ENCODE results near the gene ARRDC3. TPM values are rescaled to one million over a fixed set of nuclear protein-coding genes. Genes with fewer than 3 reads are reported as not detected.

Gene ARRDC3
- total RNA-seq, 1 experiment from 2014 or later = 2.8 TPM

DNA sequence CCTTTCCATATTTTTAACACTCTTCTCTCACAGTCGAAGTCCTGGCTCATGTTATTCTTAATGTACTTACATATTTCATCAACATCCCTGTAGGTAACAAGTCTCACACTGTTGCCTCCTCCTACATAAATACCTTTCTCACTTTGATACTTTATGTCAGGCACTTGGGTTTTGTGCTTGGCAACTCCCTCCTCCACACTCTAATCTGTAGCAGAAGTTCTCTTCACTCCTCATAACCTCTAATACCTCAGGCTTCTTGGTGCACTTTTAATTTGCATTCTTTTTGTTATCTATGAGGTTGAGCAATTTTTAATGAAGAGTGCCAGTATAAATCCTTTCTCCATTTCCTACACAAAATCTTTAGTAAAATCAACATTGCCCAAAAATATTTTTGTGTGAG is 24.1 kb upstream of the ARRDC3 start:
- H2BK12ac ChIP-seq (ENCODE audit: insufficient read length, low read depth, low read length) = no peak overlapping the region
- no peak overlapping the region for H3K4me3 Mint-ChIP-seq

More for the DNA sequence above, 24.1 kb upstream of the ARRDC3 start:
- Histone ChIP-seq H3K18ac (ENCODE audit: insufficient read length, low read depth, low read length) (no peak overlapping the region), H3K9me3 (ENCODE audit: control insufficient read depth, low read depth, low read length) (no peaks in the 10 kb centered on the region), H4K91ac (ENCODE audit: insufficient read length, low read depth, low read length) (no peak overlapping the region), H3K27me3 (ENCODE audit: insufficient read depth, low read length) (no peaks in the 10 kb centered on the region), H2AFZ (ENCODE audit: low read length) (no peak overlapping the region), H4K8ac (replicated peaks; ENCODE audit: insufficient read length, low read depth, low read length) (no peak overlapping the region), H3K14ac (ENCODE audit: insufficient read depth, low read length) (no peak overlapping the region), H2BK5ac (ENCODE audit: insufficient read length, low read length) (no peak overlapping the region), H3K56ac (ENCODE audit: insufficient read length, low read depth, low read length) (no peak overlapping the region), H4K5ac (ENCODE audit: insufficient read length, low read depth, low read length) (no peak overlapping the region), H2BK20ac (ENCODE audit: low read depth, low read length, poor library complexity, severe bottlenecking) (no peak overlapping the region), H3K4ac (ENCODE audit: low read depth, low read length) (no peak overlapping the region), H3T11ph (ENCODE audit: low read length) (no peak overlapping the region), H2AK5ac (ENCODE audit: insufficient read length, low read length) (no peak overlapping the region), H3K4me2 (ENCODE audit: insufficient read depth, insufficient read length, low read length) (no peak overlapping the region), H3K27ac (ENCODE audit: insufficient read length, low read depth, low read length) (no peak overlapping the region), H2BK15ac (ENCODE audit: low read depth, low read length) (no peak overlapping the region), H2BK120ac (ENCODE audit: low read depth, low read length, poor library complexity, severe bottlenecking) (no peak overlapping the region), H4K20me1 (ENCODE audit: control insufficient read depth, insufficient read depth, insufficient read length) (no peaks in the 10 kb centered on the region), H3K23me2 (ENCODE audit: insufficient read length, low read depth, low read length, poor library complexity, severe bottlenecking) (no peaks in the 10 kb centered on the region), H3K4me1 (ENCODE audit: insufficient read depth, low read length) (no peaks in the 10 kb centered on the region; the same call in 1 of the 2 replicates), H3K23ac (ENCODE audit: insufficient read length, low read depth, low read length) (no peak overlapping the region), H3K9ac (ENCODE audit: extremely low read depth, insufficient read length, low read length) (no peak overlapping the region), H3K79me2 (ENCODE audit: insufficient read depth, low read length) (no peaks in the 10 kb centered on the region), H3K79me1 (ENCODE audit: insufficient read depth, low read depth, low read length, poor library complexity, severe bottlenecking) (no peaks in the 10 kb centered on the region)
- no peak overlapping the region for H3K27ac Mint-ChIP-seq
- DNase-seq = no peak
- no peak for TF ChIP-seq CTCF (conservative IDR thresholded peaks at IDR 0.05)
- 83% methylated on average over 1 of the region's 1 CpG for WGBS (ENCODE audit: extremely low coverage, insufficient read length, low lambda C conversion rate)
- H3K9me3 Mint-ChIP-seq = no peaks in the 10 kb centered on the region
- H3K27me3 Mint-ChIP-seq (ENCODE audit: low read depth) = no peaks in the 10 kb centered on the region; the same call in 1 of the 2 replicates
- no peaks in the 10 kb centered on the region for H3K36me3 Mint-ChIP-seq (ENCODE audit: insufficient read depth in 1 of 3, low read depth in 3 of 3)
- no peaks in the 10 kb centered on the region for H3K4me1 Mint-ChIP-seq

All from H9 (cell line).